Thymus (tissue), 11 donors: Measurements from ENCODE around the gene LAMA5. TPM values are rescaled to one million over a fixed set of nuclear protein-coding genes. Genes with fewer than 3 reads are reported as not detected.

ENCODE experiments used
- DNase-seq, 9 donors: peaks; one replicate each; pipeline ENCODE4 v3.0.0-alpha.2; 2013; ENCODE audit warnings: low spot score in 9 of 9, low read depth in 6 of 9, missing footprints in 1 of 9
- H3K27ac ChIP-seq, 2 donors: one replicate each; pipeline ENCODE4 v1.5.1; 2013; ENCODE audit warnings: control low read depth in 1 of 2, low read depth in 1 of 2, low read length in 1 of 2, mild to moderate bottlenecking in 1 of 2, moderate library complexity in 1 of 2
- H3K27me3 ChIP-seq, 2 donors: one replicate each; pipeline ENCODE4 v1.5.1; 2013; ENCODE audit warnings: low read length in 1 of 2; ENCODE audit not compliant: control insufficient read depth in 2 of 2, insufficient read depth in 1 of 2
- H3K36me3 ChIP-seq, 2 donors: one replicate each; pipeline ENCODE4 v1.5.1; 2013; ENCODE audit warnings: low read length in 1 of 2, mild to moderate bottlenecking in 1 of 2, moderate library complexity in 1 of 2; ENCODE audit not compliant: control insufficient read depth in 2 of 2, insufficient read depth in 2 of 2
- H3K4me1 ChIP-seq, 2 donors: one replicate each; pipeline ENCODE4 v1.5.1; 2013; ENCODE audit warnings: low read length in 2 of 2; ENCODE audit not compliant: control insufficient read depth in 2 of 2, insufficient read depth in 2 of 2
- H3K4me3 ChIP-seq, 2 donors: one replicate each; pipeline ENCODE4 v1.5.1; 2013; ENCODE audit warnings: low read length in 2 of 2, control low read depth in 1 of 2, mild to moderate bottlenecking in 1 of 2
- H3K9me3 ChIP-seq, 2 donors: one replicate each; pipeline ENCODE4 v1.5.1; 2013; ENCODE audit warnings: low read length in 1 of 2, mild to moderate bottlenecking in 1 of 2; ENCODE audit not compliant: control insufficient read depth in 2 of 2, insufficient read depth in 1 of 2
- whole genome bisulfite sequencing: extraction: QIAGEN DNeasy Blood & Tissue Kit; methylation state at CpG from one replicate; pipeline ENCODE4 v1.1.7; 2013; 5-methylcytosine and 5-hydroxymethylcytosine counted together
- polyA plus RNA-seq: library from polyadenylated mRNA; stranded (reverse); fragments of 200-250 nt; gene quantifications from one replicate; pipeline ENCODE4 v1.2.3, GENCODE V29; 2013
- total RNA-seq: library from RNA; stranded (reverse); fragments of 120-200 nt; gene quantifications from one replicate; pipeline ENCODE4 v1.2.4, GENCODE V29; 2013
- donor health status: healthy.

LAMA5 gene
- total and polyA plus RNA-seq, 2 donors = 12.8 to 155 TPM

- no peak overlapping the region for H3K4me3 ChIP-seq
- DNase-seq = no peak
- H3K9me3 ChIP-seq = peaks cover 0 to 3% of the 10 kb centered on the region in 2 donors
- H3K36me3 ChIP-seq = peaks cover 39 to 69% of the 10 kb centered on the region in 2 donors
- H3K27ac ChIP-seq = no peak overlapping the region
- 96% methylated on average over 10 of the region's 10 CpGs for WGBS
- H3K4me1 ChIP-seq = no peaks in the 10 kb centered on the region
- no peaks in the 10 kb centered on the region for H3K27me3 ChIP-seq
Observed at GRCh38 chr20:62262064-62262463, 105.0 kb downstream of the LAMA5 start.

GRCh38 chr20:62259294-62259565 lies 107.9 kb downstream of the LAMA5 start:
- H3K9me3 ChIP-seq = no peaks in the 10 kb centered on the region
- H3K4me3 ChIP-seq = no peak overlapping the region
- H3K27me3 ChIP-seq = no peaks in the 10 kb centered on the region
- H3K27ac ChIP-seq = no peak overlapping the region
- no peak for DNase-seq
- peaks cover 34 to 60% of the 10 kb centered on the region in 2 donors for H3K36me3 ChIP-seq
- no peaks in the 10 kb centered on the region for H3K4me1 ChIP-seq
- WGBS = 98% methylated on average over 8 of the region's 8 CpGs

Other genes starting within 250 kb of the LAMA5 start
- gene LSM14B, start 244.8 kb downstream of the LAMA5 start, total RNA-seq = 29.9 TPM
- 23.1 TPM for gene LSM14B, start 244.8 kb downstream of the LAMA5 start, polyA plus RNA-seq
- gene PSMA7, start 223.9 kb downstream of the LAMA5 start, total RNA-seq = 362 TPM
- gene PSMA7, start 223.9 kb downstream of the LAMA5 start, polyA plus RNA-seq = 264 TPM
- 6.2 TPM for gene SS18L1, start 223.5 kb downstream of the LAMA5 start, total RNA-seq
- 22.3 TPM for gene SS18L1, start 223.5 kb downstream of the LAMA5 start, polyA plus RNA-seq
- 24.8 TPM for gene MTG2, start 184.3 kb downstream of the LAMA5 start, total RNA-seq
- 47.2 TPM for gene MTG2, start 184.3 kb downstream of the LAMA5 start, polyA plus RNA-seq
- gene HRH3, start 147.0 kb downstream of the LAMA5 start, total RNA-seq = not detected
- 0.05 TPM for gene HRH3, start 147.0 kb downstream of the LAMA5 start, polyA plus RNA-seq
- gene OSBPL2, start 128.8 kb downstream of the LAMA5 start, total RNA-seq = 17.4 TPM
- gene OSBPL2, start 128.8 kb downstream of the LAMA5 start, polyA plus RNA-seq = 27.4 TPM
- 80.9 TPM for gene ADRM1, start 64.3 kb downstream of the LAMA5 start, total RNA-seq
- gene ADRM1, start 64.3 kb downstream of the LAMA5 start, polyA plus RNA-seq = 71.5 TPM
- 1,987 TPM for gene RPS21, start 19.8 kb upstream of the LAMA5 start, total RNA-seq
- gene RPS21, start 19.8 kb upstream of the LAMA5 start, polyA plus RNA-seq = 6,072 TPM
- 2.0 TPM for gene CABLES2, start 40.0 kb upstream of the LAMA5 start, total RNA-seq
- 3.5 TPM for gene CABLES2, start 40.0 kb upstream of the LAMA5 start, polyA plus RNA-seq
- gene RBBP8NL, start 60.2 kb upstream of the LAMA5 start, total RNA-seq = 0.33 TPM
- 0.64 TPM for gene RBBP8NL, start 60.2 kb upstream of the LAMA5 start, polyA plus RNA-seq
- 0.05 TPM for gene GATA5, start 108.7 kb upstream of the LAMA5 start, total RNA-seq
- gene GATA5, start 108.7 kb upstream of the LAMA5 start, polyA plus RNA-seq = 0.07 TPM